ENCODE data around the gene PLEKHH1. TPM values are rescaled to one million over a fixed set of nuclear protein-coding genes. Genes with fewer than 3 reads are reported as not detected.

PLEKHH1 gene
- total RNA-seq, 2 experiments from 2014 or later = 4.8 to 6.7 TPM

DNA sequence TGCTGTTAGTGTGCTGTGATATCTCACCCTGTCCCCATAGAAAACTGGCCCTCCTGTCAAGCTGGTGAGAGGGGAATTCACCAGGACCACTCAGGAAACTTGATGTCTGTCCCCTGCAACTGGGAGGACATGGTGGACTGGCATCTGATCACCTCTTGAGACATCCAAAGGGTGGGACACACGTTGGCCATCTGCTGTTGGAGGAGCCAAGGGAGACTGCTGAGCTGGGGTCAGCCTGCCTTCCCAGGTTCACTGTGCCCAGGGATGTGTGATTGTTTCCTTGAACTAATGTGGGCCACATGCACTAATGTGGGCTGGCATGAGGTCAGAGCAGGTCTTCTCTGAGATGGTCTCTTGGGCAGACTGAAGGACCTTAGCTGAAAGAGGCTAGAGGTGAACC lies 27.8 kb upstream of the PLEKHH1 start:
- POLR2A ChIA-PET = interaction anchor here (0.6 kb wide), 1 partner anchor 76 kb away, joined by 3 read pairs; no protein-coding TSS in a partner anchor

DNA sequence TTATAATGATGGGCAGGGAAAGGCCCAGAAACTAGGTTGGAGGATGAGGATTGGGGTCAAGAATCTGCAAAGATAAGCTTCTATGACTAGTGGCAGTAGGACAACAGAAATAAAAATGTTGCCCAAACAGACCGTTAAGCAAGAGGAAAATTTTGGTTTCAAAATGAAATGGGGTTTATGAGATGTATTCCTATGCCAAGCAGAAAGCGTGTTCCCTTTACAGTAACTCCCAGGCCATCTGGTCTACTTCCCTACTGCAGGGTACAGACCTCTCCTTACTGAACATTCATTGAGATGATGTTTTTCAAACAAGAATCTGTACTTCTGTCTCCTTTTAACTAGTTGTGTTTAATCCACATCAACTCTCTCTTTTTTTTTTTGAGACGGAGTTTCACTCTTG lies 24.1 kb upstream of the PLEKHH1 start:
- no peak for DNase-seq
- TF ChIP-seq, protein P1, sequence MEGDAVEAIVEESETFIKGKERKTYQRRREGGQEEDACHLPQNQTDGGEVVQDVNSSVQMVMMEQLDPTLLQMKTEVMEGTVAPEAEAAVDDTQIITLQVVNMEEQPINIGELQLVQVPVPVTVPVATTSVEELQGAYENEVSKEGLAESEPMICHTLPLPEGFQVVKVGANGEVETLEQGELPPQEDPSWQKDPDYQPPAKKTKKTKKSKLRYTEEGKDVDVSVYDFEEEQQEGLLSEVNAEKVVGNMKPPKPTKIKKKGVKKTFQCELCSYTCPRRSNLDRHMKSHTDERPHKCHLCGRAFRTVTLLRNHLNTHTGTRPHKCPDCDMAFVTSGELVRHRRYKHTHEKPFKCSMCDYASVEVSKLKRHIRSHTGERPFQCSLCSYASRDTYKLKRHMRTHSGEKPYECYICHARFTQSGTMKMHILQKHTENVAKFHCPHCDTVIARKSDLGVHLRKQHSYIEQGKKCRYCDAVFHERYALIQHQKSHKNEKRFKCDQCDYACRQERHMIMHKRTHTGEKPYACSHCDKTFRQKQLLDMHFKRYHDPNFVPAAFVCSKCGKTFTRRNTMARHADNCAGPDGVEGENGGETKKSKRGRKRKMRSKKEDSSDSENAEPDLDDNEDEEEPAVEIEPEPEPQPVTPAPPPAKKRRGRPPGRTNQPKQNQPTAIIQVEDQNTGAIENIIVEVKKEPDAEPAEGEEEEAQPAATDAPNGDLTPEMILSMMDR (IDR thresholded peaks at IDR 0.05) = no peak
- Mint-ChIP-seq H3K9me3 (no peaks in the 10 kb centered on the region), H3K27ac (peak overlapping the region; percentile 50), H3K27me3 (no peaks in the 10 kb centered on the region), H3K36me3 (ENCODE audit: low read depth) (no peaks in the 10 kb centered on the region), H3K4me3 (no peak overlapping the region), H3K4me1 (ENCODE audit: low read depth) (peaks cover 19% of the 10 kb centered on the region)
- no peak for ATAC-seq
- ChIA-PET POLR2A (no interaction called here), CTCF (interaction anchor here (1.1 to 4.6 kb wide), 4 partner anchors 11 to 195 kb away, joined by 3 to 24 read pairs (median 4); no protein-coding TSS in a partner anchor)
- intact Hi-C loops (cut with micrococcal nuclease) = no loop called here

More for the DNA sequence above, 27.8 kb upstream of the PLEKHH1 start:
- CTCF ChIA-PET = interaction anchor here (4.6 kb wide), 1 partner anchor 21 kb away, joined by 24 read pairs; no protein-coding TSS in a partner anchor
- ATAC-seq (no peak), DNase-seq (no peak)
- no peak overlapping the region for H3K27ac Mint-ChIP-seq
- TF ChIP-seq, protein P1 (IDR thresholded peaks at IDR 0.05) = no peak
- no peaks in the 10 kb centered on the region for H3K9me3 Mint-ChIP-seq
- no peaks in the 10 kb centered on the region for H3K36me3 Mint-ChIP-seq (ENCODE audit: low read depth)
- intact Hi-C loops (cut with micrococcal nuclease) = no loop called here
- H3K27me3 Mint-ChIP-seq = no peaks in the 10 kb centered on the region
- H3K4me3 Mint-ChIP-seq = no peak overlapping the region
- no peaks in the 10 kb centered on the region for H3K4me1 Mint-ChIP-seq (ENCODE audit: low read depth)

DNA sequence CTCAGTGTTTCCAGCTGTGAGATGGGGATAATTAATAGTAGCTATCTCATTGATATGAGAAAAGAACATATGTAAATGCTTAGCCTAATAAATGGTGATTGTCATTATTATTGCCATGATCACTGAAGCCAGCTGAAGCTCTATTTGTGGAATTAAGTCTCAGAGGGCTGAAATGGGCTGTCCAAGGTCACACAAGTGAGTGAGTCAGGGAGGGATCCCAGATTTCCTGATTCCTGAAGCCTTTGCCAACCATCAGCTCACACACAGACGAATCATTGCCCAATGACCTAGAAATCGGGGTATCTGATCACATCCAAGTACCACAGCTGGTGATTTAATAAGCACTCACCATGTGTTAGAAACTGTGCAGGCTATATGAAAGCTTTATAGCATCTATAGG lies 23.0 kb upstream of the PLEKHH1 start:
- CTCF ChIA-PET = interaction anchor here (1.1 to 5.3 kb wide), 4 partner anchors 10 to 82 kb away, joined by 3 to 33 read pairs (median 13); no protein-coding TSS in a partner anchor
- intact Hi-C loops (cut with micrococcal nuclease) = no loop called here
- Mint-ChIP-seq H3K9me3 (no peaks in the 10 kb centered on the region), H3K4me1 (ENCODE audit: low read depth) (peaks cover 22% of the 10 kb centered on the region), H3K4me3 (no peak overlapping the region), H3K27ac (no peak overlapping the region), H3K36me3 (ENCODE audit: low read depth) (no peaks in the 10 kb centered on the region), H3K27me3 (no peaks in the 10 kb centered on the region)
- DNase-seq (no peak), ATAC-seq (no peak)
- TF ChIP-seq, protein P1 (IDR thresholded peaks at IDR 0.05) = no peak
- POLR2A ChIA-PET = no interaction called here

DNA sequence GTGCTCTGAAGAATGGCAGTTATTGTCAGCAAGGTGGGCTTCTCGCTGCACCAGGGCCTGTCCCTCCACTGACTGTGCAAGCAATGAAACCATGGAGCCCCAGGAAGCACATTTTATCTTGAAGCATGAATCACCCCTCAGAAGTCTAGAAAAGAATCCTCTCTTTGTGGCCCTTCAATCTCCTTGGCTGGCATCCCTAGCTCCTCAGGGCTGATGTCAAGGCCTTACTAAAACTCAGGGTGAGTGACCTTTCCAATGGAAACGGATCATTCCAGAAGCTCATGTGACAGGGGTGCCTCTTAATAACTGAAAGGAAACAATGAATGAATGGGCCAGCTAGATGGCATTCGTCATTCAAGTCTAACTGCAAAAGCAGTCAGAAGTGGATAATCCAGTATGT lies 22.3 kb upstream of the PLEKHH1 start:
- TF ChIP-seq, protein P1 (IDR thresholded peaks at IDR 0.05) = no peak
- POLR2A ChIA-PET = interaction anchor here (0.6 to 1.0 kb wide), 2 partner anchors 18 to 29 kb away, joined by 3 read pairs; no protein-coding TSS in a partner anchor
- ATAC-seq = no peak
- Mint-ChIP-seq H3K27me3 (no peaks in the 10 kb centered on the region), H3K9me3 (no peaks in the 10 kb centered on the region), H3K4me1 (ENCODE audit: low read depth) (peaks cover 25% of the 10 kb centered on the region), H3K4me3 (no peak overlapping the region), H3K36me3 (ENCODE audit: low read depth) (no peaks in the 10 kb centered on the region), H3K27ac (no peak overlapping the region)
- no peak for DNase-seq
- intact Hi-C loops (cut with micrococcal nuclease) = no loop called here
- CTCF ChIA-PET = interaction anchor here (0.6 to 5.3 kb wide), 5 partner anchors 15 to 194 kb away, joined by 3 to 33 read pairs (median 6); partner anchors contain the start of gene ATP6V1D

DNA sequence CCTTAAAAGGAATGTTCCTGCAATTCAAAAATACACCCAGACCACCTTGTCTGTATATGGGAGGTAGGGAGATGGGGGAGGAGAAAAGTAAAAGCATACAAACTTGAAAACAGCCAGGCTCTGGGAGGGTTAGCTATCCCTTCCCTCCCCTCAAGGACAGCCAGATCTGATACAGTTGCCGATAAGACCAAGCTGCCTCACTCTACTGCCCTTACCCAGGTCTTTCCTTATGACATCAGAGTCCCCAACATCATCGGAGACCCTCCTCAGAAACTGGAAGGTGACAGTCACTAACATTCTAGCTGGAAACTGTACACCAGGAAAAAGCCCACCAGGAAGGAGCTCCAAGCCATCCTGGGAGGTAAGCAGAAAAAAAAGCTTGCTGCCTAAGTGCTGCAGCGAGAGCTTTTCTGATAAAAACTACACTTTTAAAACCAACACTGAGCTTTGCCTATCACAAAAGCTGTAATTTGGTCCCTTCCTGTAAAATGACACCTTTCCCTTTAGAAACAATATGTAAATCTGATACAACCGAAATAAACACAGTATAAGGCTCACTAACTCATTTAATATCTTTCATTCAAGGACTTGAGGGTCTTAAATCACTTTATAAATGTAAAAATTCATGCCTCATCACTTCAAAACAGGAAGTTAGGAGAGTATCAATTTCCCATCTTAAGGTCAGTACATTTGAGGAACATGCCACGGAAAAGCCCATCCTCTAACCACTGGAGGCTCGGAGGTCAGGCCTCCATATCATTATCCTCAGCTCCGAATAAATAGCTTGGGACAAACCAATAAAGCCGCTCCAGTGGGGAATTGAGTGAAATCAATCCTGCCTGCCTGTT lies 20.4 kb upstream of the PLEKHH1 start:
- DNase-seq = no peak
- ATAC-seq = no peak
- H3K36me3 Mint-ChIP-seq (ENCODE audit: low read depth) = no peaks in the 10 kb centered on the region
- POLR2A ChIA-PET = interaction anchor here (0.5 kb wide), 1 partner anchor 13 kb away, joined by 6 read pairs; no protein-coding TSS in a partner anchor
- TF ChIP-seq, protein P1 (IDR thresholded peaks at IDR 0.05) = no peak
- no peaks in the 10 kb centered on the region for H3K27me3 Mint-ChIP-seq
- no peak overlapping the region for H3K4me3 Mint-ChIP-seq
- no peaks in the 10 kb centered on the region for H3K9me3 Mint-ChIP-seq
- H3K4me1 Mint-ChIP-seq (ENCODE audit: low read depth) = peaks cover 32% of the 10 kb centered on the region
- CTCF ChIA-PET = interaction anchor here (0.6 to 6.0 kb wide), 10 partner anchors 13 to 192 kb away, joined by 3 to 33 read pairs (median 4); partner anchors contain the start of gene PLEKHH1
- intact Hi-C loops (cut with micrococcal nuclease) = no loop called here
- H3K27ac Mint-ChIP-seq = no peak overlapping the region
